BLaER1 treated with 17β-estradiol and CSF1 and Interleukin-3, amounts not matched to agents 10 nM and 100 nM (cell line): ENCODE data around the gene SKAP2.

Source experiments
- H3K27ac ChIP-seq, 11 experiments: shearing (Covaris generic); formaldehyde crosslinking; 2 replicates each; pipeline ENCODE4 v1.8.1; 2022
- H3K27me3 ChIP-seq, 11 experiments: shearing (Covaris generic); formaldehyde crosslinking; 2 replicates each; pipeline ENCODE4 v1.8.1; 2022
- H3K36me3 ChIP-seq, 11 experiments: shearing (Covaris generic); formaldehyde crosslinking; 2 replicates each; pipeline ENCODE4 v1.8.1; 2022
- H3K4me1 ChIP-seq, 10 experiments: shearing (Covaris generic); formaldehyde crosslinking; 2 replicates each; pipeline ENCODE4 v1.8.1; 2022
- H3K4me2 ChIP-seq, 11 experiments: shearing (Covaris generic); formaldehyde crosslinking; 2 replicates each; pipeline ENCODE4 v1.8.1; 2022
- H3K4me3 ChIP-seq, 10 experiments: shearing (Covaris generic); formaldehyde crosslinking; 2 replicates each; pipeline ENCODE4 v1.8.1; 2022
- H3K9ac ChIP-seq, 11 experiments: shearing (Covaris generic); formaldehyde crosslinking; 2 replicates each; pipeline ENCODE4 v1.8.1; 2022
- H3K9me3 ChIP-seq, 11 experiments: shearing (Covaris generic); formaldehyde crosslinking; replicated peaks in 1 of 11; 2 replicates each; pipeline ENCODE4 v1.8.1; 2022
- H4K20me1 ChIP-seq, 11 experiments: shearing (Covaris generic); formaldehyde crosslinking; 2 replicates each; pipeline ENCODE4 v1.8.1; 2022
- Cebpa-rat ChIP-seq, 11 experiments: shearing (Covaris generic); IDR thresholded peaks; 2 replicates each; pipeline ENCODE4 v1.8.1; 2022

SKAP2 gene

GRCh38 chr7:26624839-26625238 is 239.6 kb downstream of the SKAP2 start:
- Histone ChIP-seq H3K27me3 (no peaks in the 10 kb centered on the region), H3K4me2 (no peak overlapping the region), H3K27ac (no peak overlapping the region), H3K9me3 (peaks cover 0 to 4% (median 0%) of the 10 kb centered on the region in 11 experiments; a peak in 2 of 22 replicates), H3K4me3 (no peak overlapping the region), H3K9ac (no peak overlapping the region), H4K20me1 (no peaks in the 10 kb centered on the region), H3K36me3 (no peaks in the 10 kb centered on the region), H3K4me1 (no peaks in the 10 kb centered on the region)
- no peak for TF ChIP-seq Cebpa-rat (IDR thresholded peaks at IDR 0.05)

- H3K4me3 ChIP-seq: no peak overlapping the region
- H4K20me1 ChIP-seq: no peaks in the 10 kb centered on the region
These were observed 240.0 kb downstream of the SKAP2 start for GRCh38 chr7:26624431-26624830.

GRCh38 chr7:26620352-26620751 is 244.0 kb downstream of the SKAP2 start:
- Histone ChIP-seq H3K36me3 (no peaks in the 10 kb centered on the region), H3K4me2 (no peak overlapping the region), H3K27me3 (no peaks in the 10 kb centered on the region), H4K20me1 (no peaks in the 10 kb centered on the region), H3K4me3 (no peak overlapping the region), H3K27ac (no peak overlapping the region), H3K4me1 (no peaks in the 10 kb centered on the region), H3K9ac (no peak overlapping the region), H3K9me3 (peaks cover 0 to 4% (median 0%) of the 10 kb centered on the region in 11 experiments; a peak in 2 of 22 replicates)
- TF ChIP-seq Cebpa-rat (IDR thresholded peaks at IDR 0.05): no peak

More at GRCh38 chr7:26624431-26624830, 240.0 kb downstream of the SKAP2 start:
- Histone ChIP-seq H3K36me3 (no peaks in the 10 kb centered on the region), H3K27me3 (no peaks in the 10 kb centered on the region), H3K4me2 (no peak overlapping the region), H3K4me1 (no peaks in the 10 kb centered on the region), H3K9ac (no peak overlapping the region), H3K27ac (no peak overlapping the region), H3K9me3 (peaks cover 0 to 4% (median 0%) of the 10 kb centered on the region in 11 experiments; a peak in 2 of 22 replicates)
- TF ChIP-seq Cebpa-rat (IDR thresholded peaks at IDR 0.05): no peak

GRCh38 chr7:26619348-26619984 is 244.9 kb downstream of the SKAP2 start:
- Histone ChIP-seq H3K9me3 (peaks cover 0 to 4% (median 0%) of the 10 kb centered on the region in 11 experiments; a peak in 2 of 22 replicates), H3K4me2 (no peak overlapping the region), H3K4me3 (no peak overlapping the region), H3K27me3 (no peaks in the 10 kb centered on the region), H3K4me1 (no peaks in the 10 kb centered on the region), H4K20me1 (no peaks in the 10 kb centered on the region), H3K36me3 (no peaks in the 10 kb centered on the region), H3K27ac (no peak overlapping the region), H3K9ac (no peak overlapping the region)
- no peak for TF ChIP-seq Cebpa-rat (IDR thresholded peaks at IDR 0.05)

GRCh38 chr7:26618898-26619297 is 245.5 kb downstream of the SKAP2 start:
- no peaks in the 10 kb centered on the region for H3K4me1 ChIP-seq
- H3K4me3 ChIP-seq: no peak overlapping the region
- no peaks in the 10 kb centered on the region for H3K36me3 ChIP-seq
- no peak overlapping the region for H3K9ac ChIP-seq
- H3K27ac ChIP-seq: no peak overlapping the region
- H3K27me3 ChIP-seq: no peaks in the 10 kb centered on the region
- peaks cover 0 to 4% (median 0%) of the 10 kb centered on the region in 11 experiments; a peak in 2 of 22 replicates for H3K9me3 ChIP-seq
- no peak for TF ChIP-seq Cebpa-rat (IDR thresholded peaks at IDR 0.05)
- H4K20me1 ChIP-seq: no peaks in the 10 kb centered on the region
- H3K4me2 ChIP-seq: no peak overlapping the region

DNA sequence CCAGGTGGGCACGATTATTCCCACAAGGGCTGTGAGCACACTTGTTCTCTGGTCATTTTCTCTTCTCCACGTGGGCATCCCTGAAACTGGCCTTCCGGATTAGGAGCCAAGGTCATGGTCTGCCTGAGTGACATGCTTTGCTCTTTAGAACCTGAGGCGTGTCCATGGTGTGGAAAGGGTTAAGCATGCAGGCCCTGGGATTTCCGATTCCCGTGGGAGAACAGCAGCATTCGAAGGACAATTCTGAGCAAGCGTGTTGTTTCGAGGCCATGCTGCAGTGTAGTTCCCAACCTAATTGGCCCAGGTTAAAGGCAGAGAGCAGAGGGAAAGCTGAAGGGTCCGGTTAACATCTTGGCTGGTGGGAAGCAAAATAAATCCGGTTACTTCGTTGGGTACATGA is 245.9 kb downstream of the SKAP2 start:
- Histone ChIP-seq H3K4me2 (no peak overlapping the region), H3K27ac (no peak overlapping the region), H3K36me3 (no peaks in the 10 kb centered on the region), H3K4me3 (no peak overlapping the region), H3K9me3 (peaks cover 0 to 4% (median 0%) of the 10 kb centered on the region in 11 experiments; a peak in 2 of 22 replicates), H4K20me1 (no peaks in the 10 kb centered on the region), H3K27me3 (no peaks in the 10 kb centered on the region), H3K4me1 (no peaks in the 10 kb centered on the region), H3K9ac (no peak overlapping the region)
- TF ChIP-seq Cebpa-rat (IDR thresholded peaks at IDR 0.05): no peak
